Fibroblast of skin of left biceps (primary cell): ENCODE data around the gene CIROP.

Source experiments
- DNase-seq, 2 experiments: peaks; one replicate each; pipeline ENCODE4 v3.0.0-alpha.2; 2013; ENCODE audit warnings: low read depth in 2 of 2

The CIROP gene

GRCh38 chr14:23066855-23067744 lies 37.7 kb downstream of the CIROP start:
- no peak for DNase-seq

- no peak for DNase-seq
Observed at GRCh38 chr14:23066368-23066767, 38.4 kb downstream of the CIROP start.

- no peak for DNase-seq
Observed at GRCh38 chr14:23063601-23064000, 41.2 kb downstream of the CIROP start.

- peak; percentile 83 to 86 for DNase-seq
Observed at GRCh38 chr14:23062002-23062401, 42.8 kb downstream of the CIROP start.

GRCh38 chr14:23060536-23061260 lies 44.1 kb downstream of the CIROP start:
- no peak for DNase-seq

- DNase-seq, result no peak
Observed at GRCh38 chr14:23058654-23059504, 45.9 kb downstream of the CIROP start.

- DNase-seq, result peak; percentile 28 to 44
Observed at GRCh38 chr14:23057757-23058653, 46.8 kb downstream of the CIROP start.

- DNase-seq, result peak in 1 of 2 experiments; percentile 32
Observed at GRCh38 chr14:23056956-23057756, 47.6 kb downstream of the CIROP start, which contains the start of gene CDH24. Gene CDH24 (minus strand): TSS chr14:23057520. CDS start chr14:23055733, 1,787 bp downstream.

- DNase-seq, result no peak
Observed at GRCh38 chr14:23056145-23056955, 48.4 kb downstream of the CIROP start.

- DNase-seq, result no peak
Observed at GRCh38 chr14:23055621-23056144, 49.1 kb downstream of the CIROP start.

GRCh38 chr14:23055147-23055550 lies 49.6 kb downstream of the CIROP start:
- no peak for DNase-seq

GRCh38 chr14:23054000-23054811 lies 50.6 kb downstream of the CIROP start:
- DNase-seq, result no peak

- DNase-seq, result no peak
Observed at GRCh38 chr14:23053426-23053825, 51.4 kb downstream of the CIROP start.

- no peak for DNase-seq
Observed at GRCh38 chr14:23052671-23053070, 52.1 kb downstream of the CIROP start.

- DNase-seq, result no peak
Observed at GRCh38 chr14:23052182-23052623, 52.6 kb downstream of the CIROP start.

- DNase-seq, result no peak
Observed at GRCh38 chr14:23051141-23052057, 53.4 kb downstream of the CIROP start.
